Lower leg skin (tissue), 4 donors: ENCODE measurements around the gene CYB5B. TPM values are rescaled to one million over a fixed set of nuclear protein-coding genes. Genes with fewer than 3 reads are reported as not detected.
A peak's percentile ranks its signal among the peaks of the same experiment; 100 is the strongest.

Experiments used
- DNase-seq, 2 donors: peaks; one replicate each; pipeline ENCODE4 v3.0.0-alpha.2; 2019; ENCODE audit warnings: low spot score in 2 of 2
- H3K4me3 ChIP-seq: fragments of 200-600 bp; sonication (generic); 2 replicates; pipeline ENCODE4 v1.5.1; 2017; ENCODE audit warnings: mild to moderate bottlenecking, low read depth; ENCODE audit not compliant: poor library complexity, severe bottlenecking
- CTCF ChIP-seq, 3 donors: fragments of 450-650 bp; IDR thresholded peaks; one replicate each; pipeline ENCODE4 v1.5.1; 2016; ENCODE audit warnings: antibody characterized with exemption in 3 of 3, mild to moderate bottlenecking in 3 of 3, moderate library complexity in 2 of 3
- POLR2A ChIP-seq, 2 donors: fragments of 450-650 bp; IDR thresholded peaks; one replicate each; pipeline ENCODE4 v1.6.1; 2016 to 2017; ENCODE audit warnings: antibody characterized with exemption in 2 of 2, mild to moderate bottlenecking in 1 of 2, moderate library complexity in 1 of 2
- WGBS, 2 donors: methylation state at CpG; one replicate each; pipeline ENCODE4 v1.1.5; 2018; 5-methylcytosine and 5-hydroxymethylcytosine counted together
- intact Hi-C: fragments of 100-400 bp; cut with DNase I; formaldehyde crosslinking; loops from one replicate; pipeline ENCODE4 v1.15.0; 2023; ENCODE audit warnings: low total_unique reads
- total RNA-seq, 4 donors: library from RNA; depleted of rRNA; stranded (reverse); fragments of >200 nt; gene quantifications; one replicate each; pipeline ENCODE4 v1.1.0, GENCODE V29; 2016

CYB5B gene
- total RNA-seq, 4 donors from 2014 or later: 22.3 to 34.5 (median 25.9) TPM

GRCh38 chr16:69469807-69470561 is 45.6 kb downstream of the CYB5B start:
- intact Hi-C loops: loop anchor here (10.0 kb wide), 2 partner anchors 75 to 85 kb away; no protein-coding TSS in a partner anchor

GRCh38 chr16:69471121-69471520 is 46.7 kb downstream of the CYB5B start:
- DNase-seq: no peak
- intact Hi-C loops: no loop called here
- no peak overlapping the region for H3K4me3 ChIP-seq
- 75 to 88% methylated on average over 1 of the region's 1 CpG for WGBS, 2 donors
- TF ChIP-seq CTCF (IDR thresholded peaks at IDR 0.05): no peak
- no peak for TF ChIP-seq POLR2A (IDR thresholded peaks at IDR 0.05)

More at GRCh38 chr16:69469807-69470561, 45.6 kb downstream of the CYB5B start:
- peak in 1 of 2 donors; percentile 42 for DNase-seq
- 75 to 81% methylated on average over 4 of the region's 4 CpGs for WGBS, 2 donors
- no peak for TF ChIP-seq POLR2A (IDR thresholded peaks at IDR 0.05)
- no peak for TF ChIP-seq CTCF (IDR thresholded peaks at IDR 0.05)
- no peak overlapping the region for H3K4me3 ChIP-seq

GRCh38 chr16:69474408-69474807 is 50.0 kb downstream of the CYB5B start:
- intact Hi-C loops: no loop called here
- DNase-seq: no peak
- no peak overlapping the region for H3K4me3 ChIP-seq
- TF ChIP-seq POLR2A (IDR thresholded peaks at IDR 0.05) (no peak), CTCF (IDR thresholded peaks at IDR 0.05) (no peak)

GRCh38 chr16:69476920-69477443 is 52.6 kb downstream of the CYB5B start:
- TF ChIP-seq CTCF (IDR thresholded peaks at IDR 0.05): no peak
- TF ChIP-seq POLR2A (IDR thresholded peaks at IDR 0.05): no peak
- WGBS, 2 donors: 9 to 14% methylated on average over 1 of the region's 1 CpG
- DNase-seq: peak in 1 of 2 donors; percentile 42
- intact Hi-C loops: no loop called here
- H3K4me3 ChIP-seq: no peak overlapping the region

- TF ChIP-seq CTCF (IDR thresholded peaks at IDR 0.05) (no peak), POLR2A (IDR thresholded peaks at IDR 0.05) (no peak)
- 57 to 59% methylated on average over 6 of the region's 6 CpGs for WGBS, 2 donors
- no peak for DNase-seq
- no peak overlapping the region for H3K4me3 ChIP-seq
- intact Hi-C loops: no loop called here
These were observed 53.1 kb downstream of the CYB5B start for GRCh38 chr16:69477546-69477945.
